RWPE2 (cell line): Measurements from ENCODE around the gene SH3RF1.

Source experiments
- ATAC-seq: fragments of 200-7000 bp; cut with Tn5 transposase; 3 replicates; pipeline ENCODE4 v1.9.1; 2021; ENCODE audit warnings: low read depth
- DNase-seq: peaks from one replicate; pipeline ENCODE4 v3.0.0-alpha.2; 2020; ENCODE audit warnings: low spot score
- H3K27ac ChIP-seq: fragments of 450-650 bp; 2 replicates; pipeline ENCODE4 v1.5.1; 2017; ENCODE audit warnings: mild to moderate bottlenecking; ENCODE audit not compliant: poor library complexity, severe bottlenecking
- H3K27me3 ChIP-seq: fragments of 250-450 bp; sonication (Bioruptor Pico); 2 replicates; pipeline ENCODE4 v1.5.1; 2021; ENCODE audit warnings: mild to moderate bottlenecking, moderate library complexity; ENCODE audit not compliant: insufficient read depth, poor library complexity, severe bottlenecking
- H3K36me3 ChIP-seq: fragments of 250-450 bp; sonication (Bioruptor Pico); 2 replicates; pipeline ENCODE4 v1.5.1; 2020; ENCODE audit warnings: low read depth, mild to moderate bottlenecking, moderate library complexity
- H3K4me1 ChIP-seq: fragments of 250-450 bp; sonication (Bioruptor Pico); 2 replicates; pipeline ENCODE4 v1.5.1; 2021; ENCODE audit warnings: mild to moderate bottlenecking, moderate library complexity; ENCODE audit not compliant: insufficient read depth, poor library complexity, severe bottlenecking
- H3K4me3 ChIP-seq: fragments of 250-450 bp; sonication (Bioruptor Pico); 2 replicates; pipeline ENCODE4 v1.5.1; 2021; ENCODE audit warnings: mild to moderate bottlenecking, moderate library complexity; ENCODE audit not compliant: severe bottlenecking
- H3K9me3 ChIP-seq: fragments of 250-450 bp; sonication (Bioruptor Pico); 2 replicates; pipeline ENCODE4 v1.5.1; 2021; ENCODE audit warnings: mild to moderate bottlenecking, moderate library complexity; ENCODE audit not compliant: severe bottlenecking
- TF ChIP-seq, protein P1 (sequence below): fragments of 450-650 bp; IDR thresholded peaks from one replicate; pipeline ENCODE4 v1.5.1; 2017; ENCODE audit warnings: mild to moderate bottlenecking, moderate library complexity; ENCODE audit not compliant: poor library complexity, severe bottlenecking

Gene SH3RF1

DNA sequence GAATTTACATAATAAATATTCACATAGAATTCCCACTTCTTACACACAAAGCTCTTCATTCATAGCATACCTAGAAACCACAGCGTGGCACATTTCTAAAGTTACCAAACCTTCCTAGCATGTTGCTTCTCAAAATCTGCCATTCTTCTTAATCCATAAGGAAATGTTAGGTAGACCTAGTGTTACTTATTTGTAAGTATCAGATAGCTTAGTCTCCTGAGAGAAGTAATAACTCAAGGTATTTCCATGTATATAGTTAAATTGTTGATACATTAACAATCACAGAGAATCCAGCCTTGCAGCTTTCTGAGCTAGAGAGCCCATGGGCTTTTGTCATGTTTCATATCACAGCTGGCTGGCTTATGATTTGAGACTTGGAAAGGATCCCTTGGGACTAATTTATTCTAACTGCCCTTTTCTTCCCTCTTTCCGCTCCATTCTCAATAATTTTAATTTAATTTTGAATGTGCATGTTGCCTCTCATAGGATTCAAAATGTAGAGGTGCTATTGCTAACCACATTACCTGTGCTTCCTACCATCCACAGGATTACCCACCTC, 17.6 kb downstream of the SH3RF1 start:
- Histone ChIP-seq H3K27ac (peak overlapping the region; percentile 87), H3K36me3 (no peaks in the 10 kb centered on the region; the same call in 1 of the 2 replicates), H3K27me3 (no peaks in the 10 kb centered on the region), H3K9me3 (no peaks in the 10 kb centered on the region), H3K4me3 (no peak overlapping the region), H3K4me1 (peaks cover 77% of the 10 kb centered on the region)
- TF ChIP-seq, protein P1, sequence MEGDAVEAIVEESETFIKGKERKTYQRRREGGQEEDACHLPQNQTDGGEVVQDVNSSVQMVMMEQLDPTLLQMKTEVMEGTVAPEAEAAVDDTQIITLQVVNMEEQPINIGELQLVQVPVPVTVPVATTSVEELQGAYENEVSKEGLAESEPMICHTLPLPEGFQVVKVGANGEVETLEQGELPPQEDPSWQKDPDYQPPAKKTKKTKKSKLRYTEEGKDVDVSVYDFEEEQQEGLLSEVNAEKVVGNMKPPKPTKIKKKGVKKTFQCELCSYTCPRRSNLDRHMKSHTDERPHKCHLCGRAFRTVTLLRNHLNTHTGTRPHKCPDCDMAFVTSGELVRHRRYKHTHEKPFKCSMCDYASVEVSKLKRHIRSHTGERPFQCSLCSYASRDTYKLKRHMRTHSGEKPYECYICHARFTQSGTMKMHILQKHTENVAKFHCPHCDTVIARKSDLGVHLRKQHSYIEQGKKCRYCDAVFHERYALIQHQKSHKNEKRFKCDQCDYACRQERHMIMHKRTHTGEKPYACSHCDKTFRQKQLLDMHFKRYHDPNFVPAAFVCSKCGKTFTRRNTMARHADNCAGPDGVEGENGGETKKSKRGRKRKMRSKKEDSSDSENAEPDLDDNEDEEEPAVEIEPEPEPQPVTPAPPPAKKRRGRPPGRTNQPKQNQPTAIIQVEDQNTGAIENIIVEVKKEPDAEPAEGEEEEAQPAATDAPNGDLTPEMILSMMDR = no peak
- ATAC-seq (no peak), DNase-seq (no peak)

DNA sequence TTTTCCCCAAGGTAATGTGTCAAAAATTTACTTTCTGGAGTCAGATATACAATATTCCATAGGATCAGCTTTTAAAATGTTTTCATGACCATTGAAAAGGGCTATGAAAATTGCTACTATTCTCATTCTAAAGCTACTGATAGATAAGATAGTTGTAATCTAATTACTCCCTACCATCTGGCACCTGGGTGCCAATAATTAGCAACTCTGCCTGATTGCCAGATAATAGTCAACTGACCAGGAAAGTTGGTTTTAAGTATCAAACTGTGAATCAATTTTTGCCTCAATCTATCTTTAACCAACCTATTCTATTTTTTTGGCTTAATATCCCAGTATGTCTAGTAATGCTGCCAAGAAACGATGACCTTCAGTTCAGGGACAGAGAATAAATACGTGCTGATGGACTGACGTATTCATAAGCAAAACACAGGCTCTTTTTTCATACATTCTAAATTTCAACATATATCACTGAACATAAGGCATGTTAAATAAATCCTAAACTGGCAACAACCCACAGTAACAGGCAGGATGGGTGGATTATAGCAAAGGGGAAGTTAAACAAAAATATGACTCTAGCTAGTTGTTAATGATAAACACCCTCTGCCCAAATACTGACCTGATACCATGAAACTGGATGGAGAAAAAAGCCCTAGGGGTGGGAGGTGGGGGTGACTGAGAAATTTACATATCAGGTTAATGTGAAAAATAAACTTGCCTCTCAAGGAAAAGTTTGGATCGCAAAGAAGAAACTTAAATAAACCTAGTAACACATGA, 18.2 kb downstream of the SH3RF1 start:
- H3K36me3 ChIP-seq = no peaks in the 10 kb centered on the region
- no peak for DNase-seq
- H3K27me3 ChIP-seq = no peaks in the 10 kb centered on the region
- ATAC-seq = no peak
- H3K9me3 ChIP-seq = no peaks in the 10 kb centered on the region
- peak overlapping the region; percentile 87 for H3K27ac ChIP-seq
- H3K4me3 ChIP-seq = no peak overlapping the region
- TF ChIP-seq, protein P1 = no peak
- peaks cover 75% of the 10 kb centered on the region for H3K4me1 ChIP-seq

DNA sequence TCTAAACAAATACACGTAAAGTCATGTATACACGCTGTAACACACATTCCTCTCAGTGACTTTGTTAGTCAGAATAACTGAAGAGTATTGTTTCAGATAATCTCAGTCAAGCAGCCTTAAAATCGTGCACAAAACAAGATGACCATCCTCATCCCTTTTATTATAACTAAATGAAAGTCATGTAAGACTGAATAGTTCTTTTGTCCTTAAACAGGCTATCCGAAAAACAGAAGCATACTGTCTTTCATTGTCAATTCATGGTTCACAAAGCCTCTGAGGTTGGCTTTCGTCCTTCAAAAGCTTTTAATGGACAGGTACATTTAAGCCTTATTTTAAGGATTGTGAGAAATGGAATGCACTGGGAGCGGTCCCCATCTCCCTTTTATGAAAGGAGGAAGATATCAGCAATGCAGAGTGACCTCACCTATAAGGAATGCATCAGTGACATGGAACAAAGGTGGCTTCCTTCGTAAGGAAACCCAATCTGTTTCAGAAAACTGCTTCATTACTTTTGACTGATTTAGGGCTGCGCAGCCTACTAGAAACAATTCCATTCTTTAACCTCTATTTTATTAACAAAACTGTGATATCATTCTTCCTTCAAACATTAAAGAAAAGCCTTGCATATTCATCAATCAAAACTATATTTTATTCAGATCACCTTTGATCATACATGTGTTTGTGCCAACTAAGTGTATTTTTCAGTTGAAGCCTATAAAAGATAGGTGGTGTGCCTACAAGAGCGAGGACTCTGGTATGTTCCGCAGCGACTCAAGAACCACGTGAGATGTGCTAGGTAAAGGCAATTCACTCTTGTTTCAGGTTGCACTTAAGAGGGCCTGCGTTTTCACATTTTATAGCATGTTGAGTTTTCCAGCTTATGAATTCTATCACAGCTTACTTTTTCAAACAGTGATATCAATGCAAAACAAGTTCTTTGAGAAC, 19.2 kb downstream of the SH3RF1 start:
- Histone ChIP-seq H3K36me3 (no peaks in the 10 kb centered on the region), H3K4me1 (peaks cover 72% of the 10 kb centered on the region), H3K27ac (peak overlapping the region; percentile 87), H3K4me3 (no peak overlapping the region), H3K9me3 (no peaks in the 10 kb centered on the region), H3K27me3 (no peaks in the 10 kb centered on the region)
- DNase-seq (no peak), ATAC-seq (peak; percentile 47)
- TF ChIP-seq, protein P1 = no peak

DNA sequence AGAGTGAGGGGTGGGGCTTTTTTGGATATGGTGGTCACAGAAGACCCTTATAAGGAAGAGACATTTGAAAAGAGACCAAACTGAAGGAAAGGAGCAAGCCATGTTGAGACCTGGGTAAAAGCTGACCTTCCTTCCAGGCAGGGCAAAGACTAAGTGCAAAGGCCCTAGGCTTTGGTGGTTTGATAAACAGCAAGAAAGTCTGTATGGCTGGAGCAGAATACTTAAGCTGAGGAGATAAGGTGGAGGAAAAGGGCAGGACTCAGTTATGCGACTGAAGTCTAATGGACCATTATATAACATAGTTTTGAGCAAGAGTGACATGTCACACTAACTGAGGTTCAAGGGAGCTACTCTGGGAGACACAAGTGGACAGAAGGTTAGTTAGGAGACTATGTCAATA, 20.0 kb downstream of the SH3RF1 start:
- H3K4me3 ChIP-seq = no peak overlapping the region
- peaks cover 64% of the 10 kb centered on the region for H3K4me1 ChIP-seq
- H3K27ac ChIP-seq = peak overlapping the region; percentile 87
- TF ChIP-seq, protein P1 = no peak
- no peak for DNase-seq
- no peaks in the 10 kb centered on the region for H3K9me3 ChIP-seq
- ATAC-seq = no peak
- no peaks in the 10 kb centered on the region for H3K36me3 ChIP-seq
- H3K27me3 ChIP-seq = no peaks in the 10 kb centered on the region
